ENCODE data around the gene KLF2. TPM values are rescaled to one million over a fixed set of nuclear protein-coding genes. Genes with fewer than 3 reads are reported as not detected.

KLF2 gene
- total RNA-seq, 1 donor from 2014 or later, result 252 TPM

GRCh38 chr19:16369664-16370576 lies 45.3 kb downstream of the KLF2 start:
- DNase-seq (ENCODE audit: extremely low spot score in 2 of 2), result no peak
- no peaks in the 10 kb centered on the region for H3K27me3 ChIP-seq
- H3K27ac ChIP-seq, result peak overlapping the region; percentile 1
- H3K4me1 ChIP-seq, result peaks cover 34% of the 10 kb centered on the region
- TF ChIP-seq POLR2AphosphoS5 (IDR thresholded peaks at IDR 0.05; ENCODE audit: insufficient read depth in 1 of 2, low read depth in 1 of 2), result no peak
- TF ChIP-seq, protein P1, sequence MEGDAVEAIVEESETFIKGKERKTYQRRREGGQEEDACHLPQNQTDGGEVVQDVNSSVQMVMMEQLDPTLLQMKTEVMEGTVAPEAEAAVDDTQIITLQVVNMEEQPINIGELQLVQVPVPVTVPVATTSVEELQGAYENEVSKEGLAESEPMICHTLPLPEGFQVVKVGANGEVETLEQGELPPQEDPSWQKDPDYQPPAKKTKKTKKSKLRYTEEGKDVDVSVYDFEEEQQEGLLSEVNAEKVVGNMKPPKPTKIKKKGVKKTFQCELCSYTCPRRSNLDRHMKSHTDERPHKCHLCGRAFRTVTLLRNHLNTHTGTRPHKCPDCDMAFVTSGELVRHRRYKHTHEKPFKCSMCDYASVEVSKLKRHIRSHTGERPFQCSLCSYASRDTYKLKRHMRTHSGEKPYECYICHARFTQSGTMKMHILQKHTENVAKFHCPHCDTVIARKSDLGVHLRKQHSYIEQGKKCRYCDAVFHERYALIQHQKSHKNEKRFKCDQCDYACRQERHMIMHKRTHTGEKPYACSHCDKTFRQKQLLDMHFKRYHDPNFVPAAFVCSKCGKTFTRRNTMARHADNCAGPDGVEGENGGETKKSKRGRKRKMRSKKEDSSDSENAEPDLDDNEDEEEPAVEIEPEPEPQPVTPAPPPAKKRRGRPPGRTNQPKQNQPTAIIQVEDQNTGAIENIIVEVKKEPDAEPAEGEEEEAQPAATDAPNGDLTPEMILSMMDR (IDR thresholded peaks at IDR 0.05), result no peak
- H3K9me3 ChIP-seq, result no peaks in the 10 kb centered on the region
- intact Hi-C loops (cut with DNase I), result no loop called here
- H3K4me3 ChIP-seq, result no peak overlapping the region
- peaks cover 0 to 3% of the 10 kb centered on the region in 2 donors for H3K36me3 ChIP-seq

DNA sequence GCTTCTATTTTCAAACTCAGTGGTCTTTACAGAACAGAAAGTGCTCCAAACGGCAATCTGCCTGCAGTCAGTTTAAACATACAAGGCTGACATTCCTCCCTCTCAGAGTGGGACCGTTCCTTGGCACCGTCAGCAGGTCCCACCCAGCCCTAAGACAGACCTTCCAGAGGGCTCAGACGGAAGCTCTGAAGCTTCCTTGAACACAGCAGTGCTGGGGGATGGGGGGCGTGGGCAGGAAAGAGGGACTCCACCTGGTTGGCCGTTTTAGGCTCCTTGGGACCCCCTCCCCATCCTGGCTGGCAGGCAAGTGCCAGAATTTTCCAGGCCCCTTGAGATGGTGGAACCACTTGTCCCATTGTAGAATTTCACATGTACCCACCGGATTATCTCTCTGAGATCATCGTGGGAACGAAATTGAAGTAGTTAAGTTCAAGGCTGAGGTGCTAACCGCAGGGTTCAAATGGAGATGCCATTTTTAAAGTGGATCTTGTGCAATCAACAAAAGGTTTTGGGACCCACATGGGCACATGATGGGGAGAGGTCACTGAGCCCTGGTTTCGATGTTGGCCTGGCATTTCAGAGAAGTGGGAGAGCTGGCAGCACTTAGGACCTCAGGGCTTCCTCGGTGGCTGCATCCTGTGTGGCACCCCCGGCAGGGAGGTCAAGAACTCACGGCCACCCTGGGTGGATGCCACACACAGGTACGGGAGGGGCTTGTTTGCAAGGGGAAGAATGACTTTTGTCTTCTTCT lies 46.2 kb downstream of the KLF2 start:
- Histone ChIP-seq H3K36me3 (peaks cover 0 to 3% of the 10 kb centered on the region in 2 donors), H3K4me3 (peak overlapping the region in 1 of 2 donors; percentile 9), H3K27ac (peak overlapping the region; percentile 81), H3K27me3 (no peaks in the 10 kb centered on the region), H3K9me3 (no peaks in the 10 kb centered on the region), H3K4me1 (peaks cover 31% of the 10 kb centered on the region)
- intact Hi-C loops (cut with DNase I), result no loop called here
- no peak for DNase-seq (ENCODE audit: extremely low spot score in 2 of 2)
- TF ChIP-seq, protein P1 (IDR thresholded peaks at IDR 0.05), result no peak
- no peak for TF ChIP-seq POLR2A (IDR thresholded peaks at IDR 0.05)
- TF ChIP-seq POLR2AphosphoS5 (IDR thresholded peaks at IDR 0.05; ENCODE audit: insufficient read depth in 1 of 2, low read depth in 1 of 2), result no peak

GRCh38 chr19:16371540-16371986 lies 46.9 kb downstream of the KLF2 start:
- Histone ChIP-seq H3K4me3 (no peak overlapping the region), H3K27ac (peak overlapping the region; percentile 81), H3K36me3 (peaks cover 0 to 10% of the 10 kb centered on the region in 2 donors), H3K27me3 (no peaks in the 10 kb centered on the region), H3K4me1 (peaks cover 27% of the 10 kb centered on the region), H3K9me3 (no peaks in the 10 kb centered on the region)
- intact Hi-C loops (cut with DNase I), result no loop called here
- TF ChIP-seq POLR2A (IDR thresholded peaks at IDR 0.05), result no peak
- peak in 1 of 2 donors; percentile 70 for TF ChIP-seq POLR2AphosphoS5 (IDR thresholded peaks at IDR 0.05; ENCODE audit: insufficient read depth in 1 of 2, low read depth in 1 of 2)
- TF ChIP-seq, protein P1 (IDR thresholded peaks at IDR 0.05), result no peak
- DNase-seq (ENCODE audit: extremely low spot score in 2 of 2), result no peak

GRCh38 chr19:16372065-16372915 lies 47.7 kb downstream of the KLF2 start:
- Histone ChIP-seq H3K27me3 (no peaks in the 10 kb centered on the region), H3K36me3 (peaks cover 0 to 16% of the 10 kb centered on the region in 2 donors), H3K27ac (peak overlapping the region; percentile 81), H3K4me3 (no peak overlapping the region), H3K9me3 (no peaks in the 10 kb centered on the region), H3K4me1 (peaks cover 27% of the 10 kb centered on the region)
- DNase-seq (ENCODE audit: extremely low spot score in 2 of 2), result no peak
- TF ChIP-seq, protein P1 (IDR thresholded peaks at IDR 0.05), result no peak
- TF ChIP-seq POLR2A (IDR thresholded peaks at IDR 0.05), result no peak
- no peak for TF ChIP-seq POLR2AphosphoS5 (IDR thresholded peaks at IDR 0.05; ENCODE audit: insufficient read depth in 1 of 2, low read depth in 1 of 2)
- intact Hi-C loops (cut with DNase I), result no loop called here
